PC-9 (cell line): Measurements from ENCODE around the gene KIT. TPM values are rescaled to one million over a fixed set of nuclear protein-coding genes. Genes with fewer than 3 reads are reported as not detected.
"Not testable (repeated sequence)": the region's sequence is repeated elsewhere in the genome, so short reads cannot be mapped to it uniquely, and the experiment has no call there.

ENCODE experiments used
- BruUV-seq: library from RNA; stranded (reverse); fragments of 400-500 nt; replicated peaks from 2 replicates; lab custom pipeline; 2021; lab: Mats Ljungman, UMichigan
- CTCF ChIA-PET: fragments of 300-600 bp; sonication (Branson Sonifier 250); formaldehyde crosslinking; loops from one replicate; lab custom pipeline; 2022; ENCODE audit warnings: antibody characterized with exemption; lab: Charles Lee
- POLR2A ChIA-PET: fragments of 300-600 bp; sonication (Branson Sonifier 250); formaldehyde crosslinking; loops from one replicate; lab custom pipeline; 2022; ENCODE audit warnings: antibody characterized with exemption; ENCODE audit not compliant: unreplicated experiment; lab: Charles Lee
- DNase-seq, 2 experiments: peaks; one replicate each; pipeline versions ENCODE4 v3.0.0 to v3.0.0-alpha.2; 2015 to 2022; ENCODE audit warnings: mixed read lengths in 1 of 2
- H2AFZ ChIP-seq: fragments of 200-600 bp; sonication (generic); 2 replicates; pipeline ENCODE4 v1.8.1; 2017; ENCODE audit warnings: antibody characterized with exemption
- H3F3A ChIP-seq: fragments of 200-600 bp; sonication (generic); 2 replicates; pipeline ENCODE4 v1.8.1; 2017; ENCODE audit warnings: antibody characterized with exemption, mild to moderate bottlenecking, low read depth; ENCODE audit not compliant: insufficient read depth
- H3K27ac ChIP-seq: fragments of 200-600 bp; sonication (generic); 2 replicates; pipeline ENCODE4 v1.6.1; 2016; ENCODE audit warnings: mixed run types
- H3K27me3 ChIP-seq: fragments of 200-600 bp; sonication (generic); 2 replicates; pipeline ENCODE4 v1.6.1; 2016; ENCODE audit warnings: low read depth, mixed run types; ENCODE audit not compliant: insufficient read depth
- H3K36me3 ChIP-seq: fragments of 200-600 bp; sonication (generic); 2 replicates; pipeline ENCODE4 v1.6.1; 2016; ENCODE audit warnings: low read depth, mixed run types
- H3K4me1 ChIP-seq: fragments of 200-600 bp; sonication (generic); replicated peaks from 2 replicates; pipeline ENCODE4 v1.6.1; 2016; ENCODE audit warnings: mixed run types; ENCODE audit not compliant: insufficient read depth
- H3K4me2 ChIP-seq: fragments of 200-600 bp; sonication (generic); 2 replicates; pipeline ENCODE4 v1.6.1; 2017; ENCODE audit warnings: mixed run types
- H3K4me3 ChIP-seq: fragments of 200-600 bp; sonication (generic); 2 replicates; pipeline ENCODE4 v1.6.1; 2016; ENCODE audit warnings: mixed run types
- H3K79me2 ChIP-seq: fragments of 200-600 bp; sonication (generic); 2 replicates; pipeline ENCODE4 v1.6.1; 2017; ENCODE audit warnings: low read depth, mixed run types
- H3K9me2 ChIP-seq: fragments of 200-600 bp; sonication (generic); 2 replicates; pipeline ENCODE4 v1.8.1; 2017; ENCODE audit warnings: mild to moderate bottlenecking; ENCODE audit not compliant: insufficient read depth
- H3K9me3 ChIP-seq: fragments of 200-600 bp; sonication (generic); 2 replicates; pipeline ENCODE4 v1.8.1; 2016; ENCODE audit warnings: low read depth; ENCODE audit not compliant: insufficient read depth
- H4K20me1 ChIP-seq: fragments of 200-600 bp; sonication (generic); 2 replicates; pipeline ENCODE4 v1.8.1; 2017; ENCODE audit not compliant: insufficient read depth
- EZH2 ChIP-seq: fragments of 200-600 bp; sonication (generic); IDR thresholded peaks from 2 replicates; pipeline ENCODE4 v1.8.0; 2017; ENCODE audit warnings: antibody characterized with exemption, low read depth
- intact Hi-C: fragments of 100-400 bp; cut with micrococcal nuclease; formaldehyde crosslinking; loops from one replicate; pipeline ENCODE4 v1.10.0; 2022; ENCODE audit not compliant: unreplicated experiment
- total RNA-seq: library from RNA; stranded (reverse); gene quantifications from 2 replicates; pipeline ENCODE4 v1.2.3, GENCODE V29; 2021
- TF ChIP-seq, protein P1 (sequence below): fragments of 200-600 bp; sonication (generic); conservative IDR thresholded peaks from 2 replicates; pipeline ENCODE4 v1.6.1; 2017; ENCODE audit warnings: mixed run types, antibody characterized with exemption, mild to moderate bottlenecking, moderate library complexity

The KIT gene
- total RNA-seq, 1 experiment from 2014 or later: not detected

DNA sequence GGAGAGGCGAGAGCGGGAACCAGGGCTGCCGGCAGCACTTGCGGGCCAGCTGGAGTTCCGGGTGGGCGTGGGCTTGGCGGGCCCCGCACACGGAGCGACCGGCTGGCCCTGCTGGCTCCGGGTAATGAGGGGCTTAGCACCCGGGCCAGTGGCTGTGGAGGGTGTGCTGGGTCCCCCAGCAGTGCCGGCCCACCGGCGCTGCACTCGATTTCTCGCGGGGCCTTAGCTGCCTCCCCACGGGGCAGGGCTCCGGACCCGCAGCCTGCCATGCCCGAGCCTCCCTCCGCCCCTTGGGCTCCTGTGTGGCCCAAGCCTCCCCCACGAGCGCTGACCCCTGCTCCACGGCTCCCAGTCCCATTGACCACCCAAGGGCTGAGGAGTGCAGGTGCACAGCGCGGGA lies 25.2 kb upstream of the KIT start:
- ChIA-PET CTCF (no interaction called here), POLR2A (no interaction called here)
- no peaks in the 10 kb centered on the region for H3K9me2 ChIP-seq
- no peaks in the 10 kb centered on the region for H4K20me1 ChIP-seq
- no peak overlapping the region for H3K4me3 ChIP-seq
- no peaks in the 10 kb centered on the region for H3K27me3 ChIP-seq
- TF ChIP-seq EZH2: no peak
- TF ChIP-seq, protein P1, sequence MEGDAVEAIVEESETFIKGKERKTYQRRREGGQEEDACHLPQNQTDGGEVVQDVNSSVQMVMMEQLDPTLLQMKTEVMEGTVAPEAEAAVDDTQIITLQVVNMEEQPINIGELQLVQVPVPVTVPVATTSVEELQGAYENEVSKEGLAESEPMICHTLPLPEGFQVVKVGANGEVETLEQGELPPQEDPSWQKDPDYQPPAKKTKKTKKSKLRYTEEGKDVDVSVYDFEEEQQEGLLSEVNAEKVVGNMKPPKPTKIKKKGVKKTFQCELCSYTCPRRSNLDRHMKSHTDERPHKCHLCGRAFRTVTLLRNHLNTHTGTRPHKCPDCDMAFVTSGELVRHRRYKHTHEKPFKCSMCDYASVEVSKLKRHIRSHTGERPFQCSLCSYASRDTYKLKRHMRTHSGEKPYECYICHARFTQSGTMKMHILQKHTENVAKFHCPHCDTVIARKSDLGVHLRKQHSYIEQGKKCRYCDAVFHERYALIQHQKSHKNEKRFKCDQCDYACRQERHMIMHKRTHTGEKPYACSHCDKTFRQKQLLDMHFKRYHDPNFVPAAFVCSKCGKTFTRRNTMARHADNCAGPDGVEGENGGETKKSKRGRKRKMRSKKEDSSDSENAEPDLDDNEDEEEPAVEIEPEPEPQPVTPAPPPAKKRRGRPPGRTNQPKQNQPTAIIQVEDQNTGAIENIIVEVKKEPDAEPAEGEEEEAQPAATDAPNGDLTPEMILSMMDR: no peak
- H3K4me2 ChIP-seq: no peak overlapping the region
- H3F3A ChIP-seq: no peaks in the 10 kb centered on the region
- H3K9me3 ChIP-seq: no peaks in the 10 kb centered on the region
- H3K79me2 ChIP-seq: no peaks in the 10 kb centered on the region
- BruUV-seq: no TSS peak
- no peaks in the 10 kb centered on the region for H3K36me3 ChIP-seq
- H3K4me1 ChIP-seq: no peaks in the 10 kb centered on the region
- no peak for DNase-seq
- intact Hi-C loops: no loop called here
- no peak overlapping the region for H2AFZ ChIP-seq
- no peak overlapping the region for H3K27ac ChIP-seq

GRCh38 chr4:54633102-54633740 lies 24.5 kb upstream of the KIT start:
- H3K4me2 ChIP-seq, CTCF ChIA-PET, intact Hi-C loops, H3K4me1 ChIP-seq, H3K79me2 ChIP-seq, H3K27me3 ChIP-seq, H3K9me2 ChIP-seq, H3K27ac ChIP-seq, H3K9me3 ChIP-seq, POLR2A ChIA-PET, H2AFZ ChIP-seq, H3K4me3 ChIP-seq, H3K36me3 ChIP-seq, H3F3A ChIP-seq, BruUV-seq, H4K20me1 ChIP-seq, DNase-seq: not testable (repeated sequence)

GRCh38 chr4:54635318-54635717 lies 22.4 kb upstream of the KIT start:
- no peak for DNase-seq
- H3K4me3 ChIP-seq: no peak overlapping the region
- H3K4me1 ChIP-seq: no peaks in the 10 kb centered on the region
- H3K27ac ChIP-seq: no peak overlapping the region
- no peaks in the 10 kb centered on the region for H3K27me3 ChIP-seq
- H4K20me1 ChIP-seq: no peaks in the 10 kb centered on the region
- H3K4me2 ChIP-seq: no peak overlapping the region
- intact Hi-C loops: no loop called here
- no TSS peak for BruUV-seq
- no peak overlapping the region for H2AFZ ChIP-seq
- no peaks in the 10 kb centered on the region for H3K9me2 ChIP-seq
- ChIA-PET CTCF (no interaction called here), POLR2A (no interaction called here)
- TF ChIP-seq, protein P1: no peak
- no peak for TF ChIP-seq EZH2
- no peaks in the 10 kb centered on the region for H3K79me2 ChIP-seq
- H3K9me3 ChIP-seq: no peaks in the 10 kb centered on the region
- H3K36me3 ChIP-seq: no peaks in the 10 kb centered on the region
- no peaks in the 10 kb centered on the region for H3F3A ChIP-seq

- TF ChIP-seq EZH2: no peak
- TF ChIP-seq, protein P1: no peak
- H3K4me3 ChIP-seq: no peak overlapping the region
- H3K4me1 ChIP-seq: no peaks in the 10 kb centered on the region
- H2AFZ ChIP-seq: no peak overlapping the region
- H3K9me3 ChIP-seq: no peaks in the 10 kb centered on the region
- H3K9me2 ChIP-seq: no peaks in the 10 kb centered on the region
- no peaks in the 10 kb centered on the region for H4K20me1 ChIP-seq
- H3K27ac ChIP-seq: no peak overlapping the region
- POLR2A ChIA-PET: no interaction called here
- no peak for DNase-seq
- no TSS peak for BruUV-seq
- H3K79me2 ChIP-seq: no peaks in the 10 kb centered on the region
- intact Hi-C loops: no loop called here
- H3K4me2 ChIP-seq: no peak overlapping the region
- no peaks in the 10 kb centered on the region for H3K27me3 ChIP-seq
- CTCF ChIA-PET: no interaction called here
- H3F3A ChIP-seq: no peaks in the 10 kb centered on the region
- H3K36me3 ChIP-seq: no peaks in the 10 kb centered on the region
Observed at GRCh38 chr4:54637325-54637724, 20.4 kb upstream of the KIT start.

DNA sequence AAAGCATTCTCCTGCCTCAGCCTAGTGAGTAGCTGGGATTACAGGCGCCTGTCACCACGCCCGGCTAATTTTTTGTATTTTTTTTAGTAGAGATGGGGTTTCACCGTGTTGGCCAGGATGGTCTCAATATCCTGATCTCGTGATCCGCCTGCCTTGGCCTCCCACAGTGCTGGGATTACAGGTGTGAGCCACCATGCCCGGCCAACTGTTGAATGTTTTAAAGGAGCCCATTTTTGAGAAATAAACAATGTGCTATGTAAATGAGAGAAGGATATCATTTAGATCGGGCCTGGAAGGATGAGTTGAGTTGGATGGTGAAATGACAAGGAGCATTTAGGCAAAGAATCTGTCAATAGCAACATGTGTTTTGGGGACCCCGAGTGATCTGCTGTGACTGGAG lies 16.7 kb upstream of the KIT start:
- intact Hi-C loops, POLR2A ChIA-PET, H4K20me1 ChIP-seq, H3K4me2 ChIP-seq, H3K4me3 ChIP-seq, DNase-seq, H3K9me2 ChIP-seq, CTCF ChIA-PET, H2AFZ ChIP-seq, BruUV-seq, H3K27ac ChIP-seq, H3F3A ChIP-seq, H3K79me2 ChIP-seq, H3K9me3 ChIP-seq, H3K27me3 ChIP-seq, H3K36me3 ChIP-seq, H3K4me1 ChIP-seq: not testable (repeated sequence)
